WI38 (cell line): ENCODE measurements around the gene CHD2.

Source experiments
- H3K4me3 ChIP-seq: 2 replicates; pipeline ENCODE4 v1.5.1; 2011; ENCODE audit warnings: low read depth, mild to moderate bottlenecking, control low read depth, low read length
- TF ChIP-seq, protein P1 (sequence below): IDR thresholded peaks from 2 replicates; pipeline ENCODE4 v1.5.1; 2012; ENCODE audit warnings: low read depth, mild to moderate bottlenecking, control low read depth, low read length

CHD2 gene

DNA sequence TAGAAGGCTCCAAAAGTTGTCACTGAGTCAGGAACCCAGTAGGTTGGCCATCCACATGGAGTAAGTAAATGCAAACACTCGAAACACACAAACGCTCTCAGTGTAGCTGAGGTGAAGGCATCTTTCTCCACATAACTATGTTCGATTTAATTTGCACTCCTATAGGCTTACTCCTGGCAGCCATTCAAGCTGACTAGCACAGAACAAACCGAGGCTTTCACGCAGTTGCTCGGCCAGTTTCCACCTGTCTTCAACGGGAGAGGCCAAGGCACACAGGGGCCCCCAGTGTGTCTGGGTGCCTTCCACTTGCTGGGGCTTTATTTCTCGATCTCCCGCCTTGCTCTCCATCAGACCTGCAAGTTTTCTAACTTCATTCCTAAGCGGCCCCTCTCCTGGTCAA is 170.0 kb downstream of the CHD2 start:
- TF ChIP-seq, protein P1, sequence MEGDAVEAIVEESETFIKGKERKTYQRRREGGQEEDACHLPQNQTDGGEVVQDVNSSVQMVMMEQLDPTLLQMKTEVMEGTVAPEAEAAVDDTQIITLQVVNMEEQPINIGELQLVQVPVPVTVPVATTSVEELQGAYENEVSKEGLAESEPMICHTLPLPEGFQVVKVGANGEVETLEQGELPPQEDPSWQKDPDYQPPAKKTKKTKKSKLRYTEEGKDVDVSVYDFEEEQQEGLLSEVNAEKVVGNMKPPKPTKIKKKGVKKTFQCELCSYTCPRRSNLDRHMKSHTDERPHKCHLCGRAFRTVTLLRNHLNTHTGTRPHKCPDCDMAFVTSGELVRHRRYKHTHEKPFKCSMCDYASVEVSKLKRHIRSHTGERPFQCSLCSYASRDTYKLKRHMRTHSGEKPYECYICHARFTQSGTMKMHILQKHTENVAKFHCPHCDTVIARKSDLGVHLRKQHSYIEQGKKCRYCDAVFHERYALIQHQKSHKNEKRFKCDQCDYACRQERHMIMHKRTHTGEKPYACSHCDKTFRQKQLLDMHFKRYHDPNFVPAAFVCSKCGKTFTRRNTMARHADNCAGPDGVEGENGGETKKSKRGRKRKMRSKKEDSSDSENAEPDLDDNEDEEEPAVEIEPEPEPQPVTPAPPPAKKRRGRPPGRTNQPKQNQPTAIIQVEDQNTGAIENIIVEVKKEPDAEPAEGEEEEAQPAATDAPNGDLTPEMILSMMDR = no peak
- H3K4me3 ChIP-seq = no peak overlapping the region

- H3K4me3 ChIP-seq = no peak overlapping the region
- TF ChIP-seq, protein P1 = no peak
Measured at GRCh38 chr15:93070551-93071296, 170.6 kb downstream of the CHD2 start.

- TF ChIP-seq, protein P1 = no peak
- peak overlapping the region; percentile 52 for H3K4me3 ChIP-seq
Measured at GRCh38 chr15:93071469-93071936, 171.4 kb downstream of the CHD2 start.

DNA sequence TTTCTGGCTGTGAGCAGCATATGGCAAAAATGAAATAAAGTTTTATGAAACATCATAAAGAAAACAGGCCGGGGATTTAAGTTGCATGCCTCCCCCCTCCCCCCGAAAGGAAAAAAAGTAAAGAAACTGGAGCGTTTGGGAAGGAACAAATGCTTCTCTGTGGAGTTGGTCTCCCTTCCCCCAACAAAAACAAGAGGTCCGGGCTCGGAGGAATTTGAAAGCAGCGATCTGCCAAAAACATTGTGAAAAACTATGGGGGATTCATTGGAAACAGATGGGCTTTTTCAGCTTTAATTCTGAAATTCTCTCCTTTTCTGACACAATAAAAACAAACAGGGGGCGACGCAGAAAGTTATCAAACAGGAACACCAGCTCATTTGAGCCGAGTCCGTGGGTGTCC is 171.9 kb downstream of the CHD2 start:
- TF ChIP-seq, protein P1 = no peak
- peak overlapping the region; percentile 52 for H3K4me3 ChIP-seq

GRCh38 chr15:93072411-93073394 is 172.6 kb downstream of the CHD2 start:
- TF ChIP-seq, protein P1 = no peak
- peak overlapping the region; percentile 52 for H3K4me3 ChIP-seq

GRCh38 chr15:93073465-93073952 is 173.4 kb downstream of the CHD2 start:
- H3K4me3 ChIP-seq = no peak overlapping the region
- TF ChIP-seq, protein P1 = no peak
